Left lung (tissue), 10 donors: Measurements from ENCODE around the gene ZDBF2. TPM values are rescaled to one million over a fixed set of nuclear protein-coding genes. Genes with fewer than 3 reads are reported as not detected.

Experiments used
- ATAC-seq: fragments of 200-7000 bp; cut with Tn5 transposase; one replicate; pipeline ENCODE4 v1.9.1; 2020; ENCODE audit warnings: moderate library complexity
- DNase-seq, 4 donors: peaks; one replicate each; pipeline ENCODE4 v3.0.0-alpha.2; 2013 to 2020
- H3K27ac ChIP-seq, 2 donors: fragments of 200-600 bp; sonication (generic) in 1 of 2; one replicate each; pipeline versions ENCODE4 v1.5.0 to v1.8.0; 2020 to 2021
- H3K27me3 ChIP-seq, 2 donors: fragments of 200-600 bp; sonication (generic) in 1 of 2; one replicate each; pipeline versions ENCODE4 v1.5.0 to v1.8.0; 2020 to 2021
- H3K36me3 ChIP-seq, 2 donors: fragments of 200-600 bp; sonication (generic) in 1 of 2; one replicate each; pipeline versions ENCODE4 v1.5.0 to v1.8.0; 2020 to 2021
- H3K4me1 ChIP-seq, 2 donors: fragments of 200-600 bp; one replicate each; pipeline ENCODE4 v1.8.0; 2021
- H3K4me3 ChIP-seq, 2 donors: fragments of 200-600 bp; sonication (generic) in 1 of 2; one replicate each; pipeline versions ENCODE4 v1.5.0 to v1.8.0; 2020 to 2021; ENCODE audit warnings: mild to moderate bottlenecking in 1 of 2
- H3K9me3 ChIP-seq, 2 donors: fragments of 200-600 bp; sonication (generic) in 1 of 2; one replicate each; pipeline versions ENCODE4 v1.5.0 to v1.8.0; 2020 to 2021
- intact Hi-C, 2 donors: fragments of 100-400 bp; cut with DNase I; formaldehyde crosslinking; loops; one replicate each; pipeline versions ENCODE4 v1.11.2 to v1.14.2; 2022
- polyA plus RNA-seq, 6 donors: library from polyadenylated mRNA; unstranded; fragments of 120-200 nt; gene quantifications; one replicate each; pipeline ENCODE4 v1.2.1, GENCODE V29; 2013; ENCODE audit not compliant: insufficient read length in 6 of 6
- total RNA-seq, 2 donors: library from RNA; stranded (reverse); fragmentation: NEBNext Ultra II Directional; extraction: Animal tissue kit (Norgen Biotek cat#: 25700); gene quantifications; one replicate each; pipeline ENCODE4 v1.2.1, GENCODE V29; 2021
- TF ChIP-seq, protein P1 (sequence below), 2 donors: fragments of 200-600 bp; sonication (generic) in 1 of 2; IDR thresholded peaks; one replicate each; pipeline versions ENCODE4 v1.5.0 to v1.8.0; 2021; ENCODE audit warnings: antibody characterized with exemption in 2 of 2
- donor health status: DM: no; HTN: yes; CAD: no.
- donor health status: DM: no; HTN: no; CAD: no.

Gene ZDBF2
- total and polyA plus RNA-seq, 8 donors: 5.3 to 8.8 (median 6.8) TPM

DNA sequence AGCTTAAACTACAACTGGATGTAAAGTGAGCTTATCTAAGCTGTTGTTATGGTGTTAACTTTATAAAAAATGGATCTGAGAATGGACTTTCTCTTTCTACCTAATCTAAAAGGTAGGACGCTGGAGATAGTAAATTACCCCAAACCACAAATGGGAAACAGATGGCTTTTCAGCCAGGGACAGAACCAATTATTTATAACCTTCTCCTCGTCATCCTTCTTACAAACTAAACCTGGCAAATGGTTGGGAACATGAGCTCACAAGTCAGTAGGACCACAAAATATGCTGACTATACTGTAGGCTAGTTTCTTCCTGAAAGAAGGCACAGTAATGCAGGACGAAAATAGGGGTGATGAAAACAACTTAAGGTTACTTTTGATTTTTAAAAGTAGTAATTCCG lies 32.7 kb upstream of the ZDBF2 start:
- H3K4me3 ChIP-seq: no peak overlapping the region
- H3K4me1 ChIP-seq: peaks cover 0 to 15% of the 10 kb centered on the region in 2 donors
- ATAC-seq (no peak), DNase-seq (no peak)
- no peaks in the 10 kb centered on the region for H3K36me3 ChIP-seq
- no peaks in the 10 kb centered on the region for H3K9me3 ChIP-seq
- peaks cover 0 to 29% of the 10 kb centered on the region in 2 donors for H3K27me3 ChIP-seq
- TF ChIP-seq, protein P1, sequence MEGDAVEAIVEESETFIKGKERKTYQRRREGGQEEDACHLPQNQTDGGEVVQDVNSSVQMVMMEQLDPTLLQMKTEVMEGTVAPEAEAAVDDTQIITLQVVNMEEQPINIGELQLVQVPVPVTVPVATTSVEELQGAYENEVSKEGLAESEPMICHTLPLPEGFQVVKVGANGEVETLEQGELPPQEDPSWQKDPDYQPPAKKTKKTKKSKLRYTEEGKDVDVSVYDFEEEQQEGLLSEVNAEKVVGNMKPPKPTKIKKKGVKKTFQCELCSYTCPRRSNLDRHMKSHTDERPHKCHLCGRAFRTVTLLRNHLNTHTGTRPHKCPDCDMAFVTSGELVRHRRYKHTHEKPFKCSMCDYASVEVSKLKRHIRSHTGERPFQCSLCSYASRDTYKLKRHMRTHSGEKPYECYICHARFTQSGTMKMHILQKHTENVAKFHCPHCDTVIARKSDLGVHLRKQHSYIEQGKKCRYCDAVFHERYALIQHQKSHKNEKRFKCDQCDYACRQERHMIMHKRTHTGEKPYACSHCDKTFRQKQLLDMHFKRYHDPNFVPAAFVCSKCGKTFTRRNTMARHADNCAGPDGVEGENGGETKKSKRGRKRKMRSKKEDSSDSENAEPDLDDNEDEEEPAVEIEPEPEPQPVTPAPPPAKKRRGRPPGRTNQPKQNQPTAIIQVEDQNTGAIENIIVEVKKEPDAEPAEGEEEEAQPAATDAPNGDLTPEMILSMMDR (IDR thresholded peaks at IDR 0.05): no peak
- no peak overlapping the region for H3K27ac ChIP-seq
- intact Hi-C loops: no loop called here

DNA sequence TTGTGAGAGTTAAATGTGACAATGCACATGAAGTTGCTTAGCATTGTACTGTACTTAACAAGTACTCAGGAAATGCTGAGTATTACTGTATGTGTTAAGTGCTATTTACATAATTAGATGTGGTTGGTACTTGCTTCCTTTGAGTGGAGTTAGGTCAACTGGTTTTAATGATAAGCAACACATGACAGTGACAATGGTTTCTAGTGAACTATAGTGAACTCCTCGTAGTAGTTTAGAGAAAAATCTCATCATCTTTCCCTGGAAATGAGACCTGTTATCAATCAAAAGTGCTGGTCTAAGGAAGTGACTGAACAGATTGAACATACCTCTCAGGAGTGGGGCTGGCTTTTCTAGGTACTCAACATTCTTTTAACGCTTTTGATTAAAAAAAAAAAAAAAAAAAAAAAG lies 29.2 kb upstream of the ZDBF2 start:
- Histone ChIP-seq H3K9me3 (no peaks in the 10 kb centered on the region), H3K36me3 (no peaks in the 10 kb centered on the region), H3K27ac (no peak overlapping the region), H3K4me1 (peaks cover 0 to 15% of the 10 kb centered on the region in 2 donors), H3K27me3 (peaks cover 13 to 64% of the 10 kb centered on the region in 2 donors), H3K4me3 (no peak overlapping the region)
- ATAC-seq (peak; percentile 93), DNase-seq (peak in 2 of 4 donors; percentile 14 to 29)
- TF ChIP-seq, protein P1 (IDR thresholded peaks at IDR 0.05): no peak
- intact Hi-C loops: no loop called here

DNA sequence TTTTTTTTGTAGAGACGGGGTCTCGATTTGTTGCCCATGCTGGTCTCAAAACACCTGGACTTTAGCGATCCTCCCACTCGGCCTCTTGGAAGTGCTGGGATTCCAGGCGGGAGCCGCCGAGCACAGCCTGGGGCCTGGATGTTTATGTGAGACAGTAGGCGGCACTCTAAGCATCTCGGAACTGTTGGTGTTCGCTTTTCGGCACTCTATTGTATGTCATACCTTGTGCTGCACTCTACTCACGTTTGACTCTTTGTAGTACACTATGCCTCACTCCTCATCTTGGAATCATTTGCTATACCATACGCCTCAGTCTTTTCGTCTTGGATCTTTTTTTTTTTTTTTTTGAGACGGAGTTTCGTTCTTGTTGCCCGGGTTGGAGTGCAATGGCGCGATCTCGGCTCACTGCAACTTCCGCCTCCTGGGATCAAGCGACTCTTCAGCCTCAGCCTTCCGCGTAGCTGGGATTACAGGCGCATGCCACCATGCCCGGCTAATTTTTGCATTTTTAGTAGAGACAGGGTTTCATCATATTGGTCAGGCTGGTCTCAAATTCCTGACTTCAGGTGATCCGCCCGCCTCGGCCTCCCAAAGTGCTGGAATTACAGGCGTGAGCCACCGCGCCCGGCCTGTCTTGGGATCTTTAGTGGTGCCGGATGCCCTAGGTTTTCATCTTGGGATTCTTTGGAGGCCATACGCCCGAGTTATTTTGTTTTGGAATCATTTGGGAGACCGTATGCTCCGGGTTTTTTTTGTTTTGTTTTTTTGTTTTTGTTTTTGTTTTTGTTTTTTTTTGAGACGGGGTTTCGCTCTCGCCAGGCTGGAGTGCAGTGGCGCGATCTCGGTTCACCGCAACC lies 24.2 kb upstream of the ZDBF2 start:
- peaks cover 0 to 9% of the 10 kb centered on the region in 2 donors for H3K4me1 ChIP-seq
- peaks cover 39 to 93% of the 10 kb centered on the region in 2 donors for H3K27me3 ChIP-seq
- DNase-seq (peak in 1 of 4 donors; percentile 16), ATAC-seq (peak; percentile 20)
- no peaks in the 10 kb centered on the region for H3K9me3 ChIP-seq
- peak overlapping the region; percentile 2 to 19 for H3K4me3 ChIP-seq
- no peaks in the 10 kb centered on the region for H3K36me3 ChIP-seq
- intact Hi-C loops: no loop called here
- TF ChIP-seq, protein P1 (IDR thresholded peaks at IDR 0.05): no peak
- H3K27ac ChIP-seq: no peak overlapping the region

DNA sequence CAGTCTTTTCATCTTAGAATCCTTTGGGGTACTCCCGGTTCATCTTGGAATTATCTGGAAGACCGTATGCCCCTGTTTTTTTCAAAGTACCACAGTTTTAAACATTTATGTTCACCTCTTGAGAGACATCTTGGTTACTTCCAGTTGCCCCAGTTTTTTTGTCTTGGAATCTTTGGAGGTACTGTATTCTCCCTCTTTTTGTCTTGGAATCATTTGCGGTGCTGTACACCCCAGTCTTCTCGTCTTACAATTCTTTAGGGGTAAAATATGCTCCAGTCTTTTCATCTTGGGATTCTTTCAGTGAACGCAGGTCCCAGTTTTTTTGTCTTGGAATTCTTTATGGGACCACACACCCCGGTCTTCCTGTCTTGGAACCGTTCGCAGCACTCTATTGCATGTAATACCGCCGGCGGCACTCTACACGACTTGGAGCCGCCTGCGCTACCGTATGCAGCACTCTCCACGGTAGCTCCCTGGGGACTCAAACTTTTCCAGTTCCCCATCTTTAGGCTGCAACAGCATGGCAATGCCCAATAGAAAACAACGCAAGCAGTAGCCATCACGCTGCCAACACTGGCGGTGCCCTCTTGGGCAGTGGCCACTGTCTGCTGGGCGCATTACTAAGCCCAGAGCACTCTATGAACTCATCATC lies 21.2 kb upstream of the ZDBF2 start:
- H3K4me3 ChIP-seq: no peak overlapping the region
- no peak overlapping the region for H3K27ac ChIP-seq
- intact Hi-C loops: no loop called here
- no peaks in the 10 kb centered on the region for H3K9me3 ChIP-seq
- peaks cover 55 to 100% of the 10 kb centered on the region in 2 donors for H3K27me3 ChIP-seq
- no peak for ATAC-seq
- H3K36me3 ChIP-seq: no peaks in the 10 kb centered on the region
- TF ChIP-seq, protein P1 (IDR thresholded peaks at IDR 0.05): no peak
- H3K4me1 ChIP-seq: no peaks in the 10 kb centered on the region
- no peak for DNase-seq

DNA sequence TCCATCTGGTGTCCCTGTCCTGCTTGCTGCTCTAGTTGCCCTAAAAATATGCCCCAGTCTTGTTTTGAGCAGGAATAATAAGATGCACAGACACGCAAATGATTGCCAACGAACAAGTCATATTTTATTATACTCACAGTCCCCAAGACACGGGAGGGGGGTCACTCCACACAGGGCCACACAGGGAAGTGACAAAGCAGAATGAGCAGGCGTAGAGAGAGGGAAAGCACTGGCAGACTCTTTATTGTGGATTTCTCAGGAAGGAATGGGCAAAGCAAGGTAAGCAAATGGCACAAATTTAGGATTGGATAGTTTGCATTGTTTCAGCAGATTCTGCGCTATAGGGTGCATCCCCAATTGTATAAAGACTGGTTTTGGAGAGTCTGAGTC lies 20.7 kb upstream of the ZDBF2 start:
- DNase-seq (no peak), ATAC-seq (no peak)
- TF ChIP-seq, protein P1 (IDR thresholded peaks at IDR 0.05): no peak
- Histone ChIP-seq H3K36me3 (no peaks in the 10 kb centered on the region), H3K4me1 (no peaks in the 10 kb centered on the region), H3K27ac (no peak overlapping the region), H3K4me3 (no peak overlapping the region), H3K9me3 (no peaks in the 10 kb centered on the region), H3K27me3 (peaks cover 61 to 100% of the 10 kb centered on the region in 2 donors)
- intact Hi-C loops: no loop called here
